ELR (cell line): ENCODE results near the gene PRKG1.

Experiments used
- DNase-seq: peaks from one replicate; pipeline ENCODE4 v3.0.0-alpha.2; 2015; ENCODE audit warnings: low read depth

Gene PRKG1

GRCh38 chr10:51760864-51761640 lies 686.8 kb downstream of the PRKG1 start:
- no peak for DNase-seq

- DNase-seq: no peak
These were observed 689.5 kb downstream of the PRKG1 start for GRCh38 chr10:51763746-51764145.

GRCh38 chr10:51765284-51765971 lies 691.1 kb downstream of the PRKG1 start:
- no peak for DNase-seq

GRCh38 chr10:51766423-51767102 lies 692.3 kb downstream of the PRKG1 start:
- no peak for DNase-seq

- no peak for DNase-seq
These were observed 692.9 kb downstream of the PRKG1 start for GRCh38 chr10:51767103-51767763.

- no peak for DNase-seq
These were observed 694.7 kb downstream of the PRKG1 start for GRCh38 chr10:51768886-51769465.

GRCh38 chr10:51770709-51771108 lies 696.4 kb downstream of the PRKG1 start:
- DNase-seq: no peak

GRCh38 chr10:51772387-51772786 lies 698.1 kb downstream of the PRKG1 start:
- no peak for DNase-seq

GRCh38 chr10:51773681-51774080 lies 699.4 kb downstream of the PRKG1 start:
- DNase-seq: no peak

GRCh38 chr10:51783941-51784340 lies 709.7 kb downstream of the PRKG1 start:
- no peak for DNase-seq

- DNase-seq: peak; percentile 1
These were observed 711.9 kb downstream of the PRKG1 start for GRCh38 chr10:51786016-51786683.

GRCh38 chr10:51786684-51787035 lies 712.4 kb downstream of the PRKG1 start:
- DNase-seq: no peak

- DNase-seq: no peak
These were observed 714.0 kb downstream of the PRKG1 start for GRCh38 chr10:51788273-51788672.

GRCh38 chr10:51789118-51789517 lies 714.8 kb downstream of the PRKG1 start:
- DNase-seq: no peak

GRCh38 chr10:51789903-51790302 lies 715.6 kb downstream of the PRKG1 start:
- DNase-seq: no peak

GRCh38 chr10:51792678-51793077 lies 718.4 kb downstream of the PRKG1 start:
- DNase-seq: no peak

- DNase-seq: no peak
These were observed 725.8 kb downstream of the PRKG1 start for GRCh38 chr10:51800121-51800520.

- DNase-seq: no peak
These were observed 726.6 kb downstream of the PRKG1 start for GRCh38 chr10:51800725-51801424.

- no peak for DNase-seq
These were observed 727.7 kb downstream of the PRKG1 start for GRCh38 chr10:51802030-51802429.

- peak; percentile 44 for DNase-seq
These were observed 730.6 kb downstream of the PRKG1 start for GRCh38 chr10:51804866-51805265.
